NCI-H2029 treated with DMSO at 0.1 percent for 48 hours (cell line): ENCODE measurements around the gene CDH23.
"Not testable (repeated sequence)": the region's sequence is repeated elsewhere in the genome, so short reads cannot be mapped to it uniquely, and the experiment has no call there.

Experiments used
- DNase-seq: peaks from one replicate; lab custom pipeline; 2025; lab: John Stamatoyannopoulos, UW

Gene CDH23

GRCh38 chr10:71584902-71585563, 188.3 kb downstream of the CDH23 start:
- DNase-seq = no peak

- DNase-seq = no peak
Measured at GRCh38 chr10:71585564-71586290, 189.0 kb downstream of the CDH23 start.

- DNase-seq = no peak
Measured at GRCh38 chr10:71587941-71588573, 191.3 kb downstream of the CDH23 start.

- DNase-seq = no peak
Measured at GRCh38 chr10:71588685-71589084, 192.0 kb downstream of the CDH23 start.

- DNase-seq = peak; percentile 43
Measured at GRCh38 chr10:71589617-71590551, 193.2 kb downstream of the CDH23 start.

GRCh38 chr10:71590781-71591350, 194.1 kb downstream of the CDH23 start:
- no peak for DNase-seq

- no peak for DNase-seq
Measured at GRCh38 chr10:71594934-71595571, 198.3 kb downstream of the CDH23 start.

GRCh38 chr10:71595649-71596048, 198.9 kb downstream of the CDH23 start:
- no peak for DNase-seq

GRCh38 chr10:71596127-71596526, 199.4 kb downstream of the CDH23 start:
- no peak for DNase-seq

GRCh38 chr10:71596759-71597158, 200.0 kb downstream of the CDH23 start:
- no peak for DNase-seq

- no peak for DNase-seq
Measured at GRCh38 chr10:71597821-71598498, 201.2 kb downstream of the CDH23 start.

- DNase-seq = no peak
Measured at GRCh38 chr10:71598621-71599055, 201.9 kb downstream of the CDH23 start.

- no peak for DNase-seq
Measured at GRCh38 chr10:71599518-71599917, 202.8 kb downstream of the CDH23 start.

GRCh38 chr10:71600242-71600641, 203.5 kb downstream of the CDH23 start:
- not testable (repeated sequence) for DNase-seq

GRCh38 chr10:71600849-71601248, 204.1 kb downstream of the CDH23 start:
- no peak for DNase-seq

GRCh38 chr10:71601273-71601672, 204.6 kb downstream of the CDH23 start:
- no peak for DNase-seq

- no peak for DNase-seq
Measured at GRCh38 chr10:71603150-71603549, 206.4 kb downstream of the CDH23 start.

GRCh38 chr10:71603754-71604153, 207.0 kb downstream of the CDH23 start:
- no peak for DNase-seq

GRCh38 chr10:71604324-71605018, 207.8 kb downstream of the CDH23 start:
- DNase-seq = no peak
